Common myeloid progenitor, CD34-positive (primary cell): ENCODE results near the gene TMEM203.

Experiments used
- CTCF ChIA-PET: fragments of 350-600 bp; sonication (Branson Sonifier 250); formaldehyde crosslinking; loops from one replicate; lab custom pipeline; 2021; ENCODE audit warnings: antibody characterized with exemption; lab: Charles Lee
- POLR2A ChIA-PET: fragments of 350-600 bp; sonication (Branson Sonifier 250); formaldehyde crosslinking; loops from one replicate; lab custom pipeline; 2021; ENCODE audit warnings: antibody characterized with exemption; lab: Charles Lee
- DNase-seq, 3 donors: peaks; one replicate each; pipeline versions ENCODE4 v3.0.0 to v3.0.0-alpha.2; 2013
- H3K27ac ChIP-seq, 2 experiments: 1 replicate in 1 of 2; 2 replicates in 1 of 2; pipeline ENCODE4 v1.7.0; 2013; ENCODE audit warnings: inconsistent platforms in 2 of 2, low read length in 2 of 2, mild to moderate bottlenecking in 2 of 2, low read depth in 1 of 2, moderate library complexity in 1 of 2; ENCODE audit not compliant: severe bottlenecking in 2 of 2, insufficient read depth in 1 of 2, poor library complexity in 1 of 2
- H3K27me3 ChIP-seq, 5 experiments: replicated peaks in 2 of 5; 1 replicate in 3 of 5; 2 replicates in 2 of 5; pipeline versions ENCODE4 v1.6.1 to v1.7.0; 2013; ENCODE audit warnings: low read length in 4 of 5, mild to moderate bottlenecking in 2 of 5, moderate library complexity in 2 of 5, inconsistent platforms in 1 of 5; ENCODE audit not compliant: insufficient read depth in 5 of 5, control insufficient read depth in 4 of 5
- H3K36me3 ChIP-seq, 4 experiments: 1 replicate in 2 of 4; 2 replicates in 2 of 4; pipeline versions ENCODE4 v1.6.1 to v1.7.0; 2013; ENCODE audit warnings: low read length in 3 of 4, control low read depth in 1 of 4, mild to moderate bottlenecking in 1 of 4; ENCODE audit not compliant: control insufficient read depth in 4 of 4, insufficient read depth in 4 of 4
- H3K4me1 ChIP-seq, 4 experiments: 1 replicate in 3 of 4; 2 replicates in 1 of 4; pipeline versions ENCODE4 v1.6.1 to v1.7.1; 2013; ENCODE audit warnings: low read length in 3 of 4, mild to moderate bottlenecking in 3 of 4, control low read depth in 1 of 4, inconsistent platforms in 1 of 4, moderate library complexity in 1 of 4; ENCODE audit not compliant: control insufficient read depth in 4 of 4, insufficient read depth in 4 of 4; ENCODE audit errors: control extremely low read depth in 1 of 4
- H3K4me3 ChIP-seq, 7 experiments: 1 replicate in 4 of 7; 2 replicates in 3 of 7; pipeline versions ENCODE4 v1.5.1 to v1.7.0; 2013; ENCODE audit warnings: mild to moderate bottlenecking in 7 of 7, low read length in 6 of 7, moderate library complexity in 6 of 7, inconsistent platforms in 2 of 7, low read depth in 2 of 7, control low read depth in 1 of 7; ENCODE audit not compliant: insufficient read depth in 4 of 7, control insufficient read depth in 1 of 7; ENCODE audit errors: extremely low read depth in 1 of 7
- H3K9me3 ChIP-seq, 5 experiments: 1 replicate in 4 of 5; 2 replicates in 1 of 5; pipeline versions ENCODE4 v1.6.1 to v1.7.1; 2013; ENCODE audit warnings: low read length in 4 of 5, mild to moderate bottlenecking in 2 of 5, inconsistent platforms in 1 of 5, low read depth in 1 of 5, moderate library complexity in 1 of 5; ENCODE audit not compliant: control insufficient read depth in 4 of 5, insufficient read depth in 2 of 5; ENCODE audit errors: control extremely low read depth in 1 of 5
- WGBS: methylation state at CpG from one replicate; pipeline ENCODE4 v1.1.5; 2013; ENCODE audit not compliant: insufficient coverage; 5-methylcytosine and 5-hydroxymethylcytosine counted together

TMEM203 gene

DNA sequence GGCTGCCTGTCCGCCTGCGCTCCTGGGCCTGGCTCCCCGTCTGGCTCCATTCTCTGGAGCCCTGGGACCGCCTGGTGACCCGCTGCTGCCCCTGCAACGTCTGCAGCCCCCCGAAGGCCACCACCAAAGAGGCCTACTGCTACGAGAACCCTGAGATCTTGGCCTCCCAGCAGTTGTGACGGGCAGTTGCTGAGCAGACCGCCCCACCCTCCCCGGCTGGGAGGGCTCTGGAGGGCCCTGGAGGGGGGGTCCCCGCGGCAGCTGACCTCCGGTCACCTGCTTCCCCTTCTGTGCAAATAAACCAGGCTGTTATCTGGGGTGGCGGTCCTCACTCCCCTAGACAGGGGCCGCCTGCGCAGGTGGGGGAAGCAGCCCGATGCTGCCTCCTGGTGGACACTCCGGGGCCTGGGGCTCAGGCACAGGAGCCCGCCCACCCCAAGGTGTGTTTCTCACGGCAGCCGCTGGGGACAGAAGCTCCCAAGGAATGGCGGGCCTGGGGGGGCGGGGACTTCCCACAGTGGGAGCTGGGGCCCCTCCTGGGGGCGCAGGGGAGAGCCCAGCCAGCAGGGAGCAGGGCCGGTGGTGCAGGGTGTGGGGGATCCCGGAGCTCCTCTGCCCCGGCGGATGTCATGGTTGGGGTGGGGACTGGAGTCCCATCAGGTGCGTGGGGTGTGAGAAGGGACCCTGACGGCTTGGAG, 30.9 kb upstream of the TMEM203 start:
- H3K4me1 ChIP-seq = peaks cover 0 to 52% (median 45%) of the 10 kb centered on the region in 4 experiments
- ChIA-PET POLR2A (interaction anchor here (0.5 to 1.2 kb wide), 3 partner anchors 9 to 701 kb away, joined by 4 to 5 read pairs (median 4); partner anchors contain the start of gene RNF224), CTCF (interaction anchor here (0.6 to 4.8 kb wide), 20 partner anchors 10 to 458 kb away, joined by 3 to 25 read pairs (median 4); partner anchors contain the start of genes ANAPC2, CYSRT1, RNF224 and SSNA1)
- WGBS = 6% methylated on average over 26 of the region's 31 CpGs
- no peaks in the 10 kb centered on the region for H3K36me3 ChIP-seq
- H3K27ac ChIP-seq = peak overlapping the region in 1 of 2 experiments; percentile 54
- peak; percentile 88 to 93 (median 92) for DNase-seq
- no peaks in the 10 kb centered on the region for H3K9me3 ChIP-seq
- peak overlapping the region in 5 of 7 experiments; percentile 38 to 70 (median 52) for H3K4me3 ChIP-seq
- H3K27me3 ChIP-seq = peaks cover 0 to 7% (median 0%) of the 10 kb centered on the region in 5 experiments

DNA sequence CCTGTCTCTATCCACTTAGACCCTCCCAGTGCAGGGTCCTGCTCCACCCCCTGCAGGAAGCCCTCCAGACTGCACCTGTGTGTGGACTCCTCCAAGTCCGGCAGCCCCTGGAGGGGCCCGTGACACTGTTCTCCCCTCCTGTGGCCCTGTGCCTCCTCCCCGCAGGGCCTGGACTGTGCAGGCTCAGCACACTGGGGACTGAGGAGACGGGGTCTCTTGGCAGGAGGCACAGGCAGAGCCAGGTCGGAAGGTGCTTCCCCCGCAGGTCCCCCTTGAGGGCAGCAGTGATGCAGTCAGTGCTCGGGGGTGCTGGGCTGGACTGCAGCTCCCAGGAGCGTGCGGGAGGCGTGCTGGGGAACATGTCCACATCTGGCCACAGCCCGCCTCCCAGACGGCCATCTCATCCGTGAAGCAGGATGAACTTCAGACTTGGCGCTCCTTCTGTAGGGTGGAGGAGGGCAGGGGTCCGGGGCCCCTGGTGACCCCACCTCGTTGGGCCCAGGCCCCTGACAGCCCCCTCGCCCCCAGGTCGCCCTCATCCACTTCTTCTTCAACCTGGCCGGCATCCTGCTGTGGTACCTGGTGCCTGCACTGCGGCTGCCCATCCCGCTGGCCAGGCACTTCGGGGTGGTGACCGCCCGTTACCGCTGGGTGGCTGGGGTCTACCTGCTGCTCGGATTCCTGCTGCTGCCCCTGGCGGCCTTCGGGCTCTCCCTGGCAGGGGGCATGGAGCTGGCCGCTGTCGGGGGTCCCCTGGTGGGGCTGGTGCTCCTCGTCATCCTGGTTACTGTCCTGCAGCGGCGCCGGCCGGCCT, 30.2 kb upstream of the TMEM203 start:
- DNase-seq = no peak
- Histone ChIP-seq H3K9me3 (no peaks in the 10 kb centered on the region), H3K27me3 (peaks cover 0 to 7% (median 0%) of the 10 kb centered on the region in 5 experiments), H3K36me3 (no peaks in the 10 kb centered on the region), H3K4me3 (peak overlapping the region in 4 of 7 experiments; percentile 38 to 70 (median 56)), H3K4me1 (peaks cover 0 to 52% (median 44%) of the 10 kb centered on the region in 4 experiments), H3K27ac (no peak overlapping the region)
- CTCF ChIA-PET = interaction anchor here (0.9 to 4.8 kb wide), 8 partner anchors 9 to 200 kb away, joined by 3 to 25 read pairs (median 4); partner anchors contain the start of genes CYSRT1, RNF224 and TMEM210
- POLR2A ChIA-PET = interaction anchor here (0.5 to 1.2 kb wide), 2 partner anchors 8 to 700 kb away, joined by 4 to 5 read pairs; partner anchors contain the start of gene RNF224
- WGBS = 72% methylated on average over 25 of the region's 35 CpGs

DNA sequence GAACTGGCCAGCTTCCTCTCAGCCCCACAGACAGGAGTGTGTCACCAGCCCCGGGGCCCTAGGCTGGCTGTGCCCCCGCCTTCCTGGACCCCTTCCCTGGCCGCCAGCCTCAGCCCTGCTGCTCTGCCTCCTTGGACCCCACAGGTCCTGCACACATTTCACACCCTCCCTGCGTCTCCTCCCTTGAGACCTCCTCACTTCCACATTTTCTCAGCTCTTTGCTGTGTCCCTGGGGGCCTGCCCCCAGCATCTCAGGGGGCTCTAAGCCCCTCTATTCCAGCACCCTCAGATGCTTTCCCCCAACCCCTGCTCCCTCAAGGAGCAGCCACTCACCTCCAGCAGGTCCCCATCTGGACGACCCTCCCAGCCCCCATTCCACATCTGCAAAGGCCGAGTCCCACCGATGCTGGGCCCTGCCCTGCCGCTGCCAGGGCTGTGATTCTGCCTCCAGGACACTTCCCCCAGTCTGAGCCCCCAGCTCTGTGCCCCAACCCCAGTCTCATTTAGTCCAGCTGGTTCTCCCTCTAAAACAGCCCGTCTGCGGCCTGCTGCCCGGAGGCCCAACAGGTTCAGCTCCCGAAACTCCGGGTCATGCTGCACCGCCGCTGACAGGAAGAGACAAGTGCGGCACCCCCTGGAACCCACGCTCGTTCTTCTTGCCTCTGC, 29.4 kb upstream of the TMEM203 start:
- H3K9me3 ChIP-seq = no peaks in the 10 kb centered on the region
- DNase-seq = no peak
- peak overlapping the region in 1 of 7 experiments; percentile 61 for H3K4me3 ChIP-seq
- no peaks in the 10 kb centered on the region for H3K36me3 ChIP-seq
- POLR2A ChIA-PET = no interaction called here
- peaks cover 0 to 10% (median 0%) of the 10 kb centered on the region in 5 experiments for H3K27me3 ChIP-seq
- WGBS = 80% methylated on average over 12 of the region's 18 CpGs
- H3K4me1 ChIP-seq = peaks cover 0 to 52% (median 39%) of the 10 kb centered on the region in 4 experiments
- no peak overlapping the region for H3K27ac ChIP-seq
- CTCF ChIA-PET = interaction anchor here (0.7 to 4.8 kb wide), 4 partner anchors 9 to 120 kb away, joined by 3 to 25 read pairs (median 3); partner anchors contain the start of genes CYSRT1 and RNF224

DNA sequence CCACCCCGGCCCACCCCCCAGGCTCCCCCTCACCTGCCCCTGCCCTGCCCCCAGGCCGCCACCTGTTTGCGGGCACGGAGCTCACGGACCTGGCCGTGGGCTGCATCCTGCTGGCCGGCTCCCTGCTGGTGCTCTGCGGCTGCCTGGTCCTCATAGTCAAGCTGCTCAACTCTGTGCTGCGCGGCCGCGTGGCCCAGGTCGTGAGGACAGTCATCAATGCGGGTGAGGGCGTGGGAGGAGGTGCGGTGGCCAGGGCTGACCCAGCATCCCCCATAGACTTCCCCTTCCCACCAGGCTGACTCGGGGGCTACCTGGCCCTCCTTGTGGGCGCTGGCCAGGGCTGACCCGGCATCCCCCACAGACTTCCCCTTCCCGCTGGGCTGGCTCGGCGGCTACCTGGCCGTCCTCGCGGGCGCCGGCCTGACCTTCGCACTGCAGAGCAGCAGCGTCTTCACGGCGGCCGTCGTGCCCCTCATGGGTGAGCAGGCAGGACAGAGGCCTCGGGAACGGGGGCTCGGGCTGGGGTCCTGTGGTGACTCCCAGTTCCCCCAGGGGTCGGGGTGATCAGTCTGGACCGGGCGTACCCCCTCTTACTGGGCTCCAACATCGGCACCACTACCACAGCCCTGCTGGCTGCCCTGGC, 28.7 kb upstream of the TMEM203 start:
- DNase-seq = no peak
- no peak overlapping the region for H3K4me3 ChIP-seq
- no peaks in the 10 kb centered on the region for H3K9me3 ChIP-seq
- 77% methylated on average over 38 of the region's 40 CpGs for WGBS
- H3K27ac ChIP-seq = no peak overlapping the region
- H3K36me3 ChIP-seq = no peaks in the 10 kb centered on the region
- ChIA-PET CTCF (interaction anchor here (0.8 to 4.8 kb wide), 3 partner anchors 8 to 116 kb away, joined by 3 to 25 read pairs (median 3); partner anchors contain the start of genes CYSRT1 and RNF224), POLR2A (no interaction called here)
- peaks cover 0 to 17% (median 0%) of the 10 kb centered on the region in 5 experiments for H3K27me3 ChIP-seq
- H3K4me1 ChIP-seq = peaks cover 0 to 47% (median 34%) of the 10 kb centered on the region in 4 experiments

DNA sequence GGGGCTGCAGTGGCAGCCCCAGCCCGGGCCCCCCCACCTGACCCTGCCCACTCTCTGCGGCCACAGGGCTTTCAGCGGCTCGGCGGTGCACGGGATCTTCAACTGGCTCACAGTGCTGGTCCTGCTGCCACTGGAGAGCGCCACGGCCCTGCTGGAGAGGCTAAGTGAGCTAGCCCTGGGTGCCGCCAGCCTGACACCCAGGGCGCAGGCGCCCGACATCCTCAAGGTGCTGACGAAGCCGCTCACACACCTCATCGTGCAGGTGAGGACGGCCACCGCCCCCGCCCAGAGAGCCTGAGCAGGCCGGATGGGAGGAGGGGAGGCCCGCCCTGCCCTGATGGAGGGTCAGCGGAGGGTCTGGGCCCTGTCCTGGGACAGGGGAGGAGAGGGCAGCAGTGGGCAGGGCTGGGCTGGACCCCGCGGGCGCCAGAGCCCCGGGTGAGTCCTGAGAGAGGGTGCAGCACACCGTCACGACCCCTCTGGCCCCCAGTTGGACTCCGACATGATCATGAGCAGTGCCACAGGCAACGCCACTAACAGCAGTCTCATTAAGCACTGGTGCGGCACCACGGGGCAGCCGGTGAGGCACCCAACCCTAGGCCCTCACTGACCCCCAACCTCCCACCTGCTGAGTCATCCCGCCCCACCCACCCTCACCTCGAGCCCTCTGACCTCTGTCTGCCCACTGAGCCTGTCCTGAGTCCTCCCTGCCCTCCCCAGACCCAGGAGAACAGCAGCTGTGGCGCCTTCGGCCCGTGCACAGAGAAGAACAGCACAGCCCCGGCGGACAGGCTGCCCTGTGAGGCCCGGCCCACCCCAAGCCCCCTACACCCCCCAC, 27.9 kb upstream of the TMEM203 start:
- Histone ChIP-seq H3K36me3 (no peaks in the 10 kb centered on the region), H3K4me1 (peaks cover 0 to 38% (median 28%) of the 10 kb centered on the region in 4 experiments), H3K27ac (no peak overlapping the region), H3K27me3 (peaks cover 0 to 25% (median 0%) of the 10 kb centered on the region in 5 experiments), H3K4me3 (no peak overlapping the region), H3K9me3 (no peaks in the 10 kb centered on the region)
- ChIA-PET POLR2A (no interaction called here), CTCF (interaction anchor here (0.5 to 1.1 kb wide), 3 partner anchors 99 to 115 kb away, joined by 3 to 4 read pairs (median 3); no protein-coding TSS in a partner anchor)
- 94% methylated on average over 36 of the region's 40 CpGs for WGBS
- DNase-seq = no peak
